GDM1 (cell line): Measurements from ENCODE around the gene WDR64.

ENCODE experiments used
- DNase-seq: peaks from one replicate; lab custom pipeline; 2025; lab: John Stamatoyannopoulos, UW

The WDR64 gene

GRCh38 chr1:241738284-241739078 lies 86.4 kb downstream of the WDR64 start:
- DNase-seq, result no peak

- DNase-seq, result no peak
Measured at GRCh38 chr1:241742084-241742483, 90.0 kb downstream of the WDR64 start.

- DNase-seq, result no peak
Measured at GRCh38 chr1:241744591-241744990, 92.5 kb downstream of the WDR64 start.

GRCh38 chr1:241747992-241748391 lies 95.9 kb downstream of the WDR64 start:
- no peak for DNase-seq

- no peak for DNase-seq
Measured at GRCh38 chr1:241749041-241749944, 97.2 kb downstream of the WDR64 start.

GRCh38 chr1:241749945-241750695 lies 98.0 kb downstream of the WDR64 start:
- DNase-seq, result no peak

GRCh38 chr1:241751524-241751923 lies 99.4 kb downstream of the WDR64 start:
- DNase-seq, result no peak

- no peak for DNase-seq
Measured at GRCh38 chr1:241762713-241763339, 110.7 kb downstream of the WDR64 start.

GRCh38 chr1:241765390-241765789 lies 113.3 kb downstream of the WDR64 start:
- DNase-seq, result no peak

- no peak for DNase-seq
Measured at GRCh38 chr1:241767737-241768136, 115.7 kb downstream of the WDR64 start.

- DNase-seq, result no peak
Measured at GRCh38 chr1:241770115-241770514, 118.0 kb downstream of the WDR64 start.

- no peak for DNase-seq
Measured at GRCh38 chr1:241771117-241771516, 119.0 kb downstream of the WDR64 start.

GRCh38 chr1:241772932-241773500 lies 120.9 kb downstream of the WDR64 start:
- DNase-seq, result no peak

- DNase-seq, result no peak
Measured at GRCh38 chr1:241773991-241774390, 121.9 kb downstream of the WDR64 start.

GRCh38 chr1:241775021-241775420 lies 122.9 kb downstream of the WDR64 start:
- DNase-seq, result no peak

GRCh38 chr1:241776911-241777310 lies 124.8 kb downstream of the WDR64 start:
- DNase-seq, result no peak

- no peak for DNase-seq
Measured at GRCh38 chr1:241778117-241778516, 126.0 kb downstream of the WDR64 start.

GRCh38 chr1:241779897-241780296 lies 127.8 kb downstream of the WDR64 start:
- DNase-seq, result no peak

GRCh38 chr1:241782396-241782795 lies 130.3 kb downstream of the WDR64 start:
- DNase-seq, result no peak

- no peak for DNase-seq
Measured at GRCh38 chr1:241787691-241788090, 135.6 kb downstream of the WDR64 start.

- no peak for DNase-seq
Measured at GRCh38 chr1:241789061-241789460, 137.0 kb downstream of the WDR64 start.

- no peak for DNase-seq
Measured at GRCh38 chr1:241799416-241799815, 147.3 kb downstream of the WDR64 start.
